H9 (cell line): ENCODE data around the gene CLEC12A. TPM values are rescaled to one million over a fixed set of nuclear protein-coding genes. Genes with fewer than 3 reads are reported as not detected.
A peak's percentile ranks its signal among the peaks of the same experiment; 100 is the strongest.

Experiments
- DNase-seq: peaks from one replicate; pipeline ENCODE4 v3.0.0-alpha.2; 2017
- H2AFZ ChIP-seq: one replicate; pipeline ENCODE4 v1.6.1; 2013; ENCODE audit warnings: mild to moderate bottlenecking, low read length, control low read depth, moderate library complexity
- H2AK5ac ChIP-seq: 2 replicates; pipeline ENCODE4 v1.6.1; 2013; ENCODE audit warnings: low read length, control low read depth, mixed read lengths; ENCODE audit not compliant: insufficient read length
- H2BK120ac ChIP-seq: one replicate; pipeline ENCODE4 v1.6.1; 2013; ENCODE audit warnings: low read depth, mild to moderate bottlenecking, low read length, control low read depth, inconsistent platforms; ENCODE audit not compliant: poor library complexity, severe bottlenecking
- H2BK12ac ChIP-seq: 2 replicates; pipeline ENCODE4 v1.6.1; 2013; ENCODE audit warnings: low read length, control low read depth, mixed read lengths, low read depth; ENCODE audit not compliant: insufficient read length
- H2BK15ac ChIP-seq: 2 replicates; pipeline ENCODE4 v1.6.1; 2013; ENCODE audit warnings: low read depth, low read length, control low read depth
- H2BK20ac ChIP-seq: one replicate; pipeline ENCODE4 v1.6.1; 2013; ENCODE audit warnings: low read depth, mild to moderate bottlenecking, low read length, control low read depth, inconsistent platforms; ENCODE audit not compliant: poor library complexity, severe bottlenecking
- H2BK5ac ChIP-seq: 2 replicates; pipeline ENCODE4 v1.6.1; 2013; ENCODE audit warnings: low read length, control low read depth, mixed read lengths; ENCODE audit not compliant: insufficient read length
- H3K14ac ChIP-seq: 2 replicates; pipeline ENCODE4 v1.6.1; 2013; ENCODE audit warnings: low read length, control low read depth; ENCODE audit not compliant: insufficient read depth
- H3K18ac ChIP-seq: 2 replicates; pipeline ENCODE4 v1.6.1; 2013; ENCODE audit warnings: low read depth, mild to moderate bottlenecking, mixed read lengths, low read length, control low read depth; ENCODE audit not compliant: insufficient read length
- H3K23ac ChIP-seq: 2 replicates; pipeline ENCODE4 v1.6.1; 2013; ENCODE audit warnings: low read length, control low read depth, mixed read lengths, low read depth; ENCODE audit not compliant: insufficient read length
- H3K23me2 ChIP-seq: 2 replicates; pipeline ENCODE4 v1.6.1; 2013; ENCODE audit warnings: low read depth, mild to moderate bottlenecking, mixed read lengths, low read length, control low read depth; ENCODE audit not compliant: insufficient read length, poor library complexity, severe bottlenecking
- H3K27ac ChIP-seq: 2 replicates; pipeline ENCODE4 v1.5.1; 2013; ENCODE audit warnings: low read length, control low read depth, mixed read lengths, low read depth; ENCODE audit not compliant: insufficient read length
- H3K27me3 ChIP-seq: 2 replicates; pipeline ENCODE4 v1.6.1; 2013; ENCODE audit warnings: low read length, control low read depth, inconsistent platforms; ENCODE audit not compliant: insufficient read depth
- H3K4ac ChIP-seq: 2 replicates; pipeline ENCODE4 v1.6.1; 2013; ENCODE audit warnings: low read depth, mild to moderate bottlenecking, control low read depth, inconsistent platforms, low read length, moderate library complexity
- H3K4me1 ChIP-seq: 2 replicates; pipeline ENCODE4 v1.6.1; 2013; ENCODE audit warnings: low read length, control low read depth, inconsistent platforms; ENCODE audit not compliant: insufficient read depth
- H3K4me2 ChIP-seq: 2 replicates; pipeline ENCODE4 v1.6.1; 2013; ENCODE audit warnings: low read length, control low read depth, mixed read lengths; ENCODE audit not compliant: insufficient read length, insufficient read depth
- H3K56ac ChIP-seq: 2 replicates; pipeline ENCODE4 v1.6.1; 2013; ENCODE audit warnings: low read depth, mild to moderate bottlenecking, mixed read lengths, low read length, control low read depth; ENCODE audit not compliant: insufficient read length
- H3K79me1 ChIP-seq: 2 replicates; pipeline ENCODE4 v1.6.1; 2013; ENCODE audit warnings: low read depth, mild to moderate bottlenecking, moderate library complexity, low read length, control low read depth, inconsistent platforms; ENCODE audit not compliant: insufficient read depth, poor library complexity, severe bottlenecking
- H3K79me2 ChIP-seq: 2 replicates; pipeline ENCODE4 v1.6.1; 2013; ENCODE audit warnings: low read length, control low read depth, inconsistent platforms; ENCODE audit not compliant: insufficient read depth
- H3K9ac ChIP-seq: 2 replicates; pipeline ENCODE4 v1.6.1; 2013; ENCODE audit warnings: low read length, control low read depth, mixed read lengths; ENCODE audit not compliant: insufficient read length; ENCODE audit errors: extremely low read depth
- H3K9me3 ChIP-seq: one replicate; pipeline ENCODE4 v1.6.1; 2013; ENCODE audit warnings: low read depth, low read length, inconsistent platforms; ENCODE audit not compliant: control insufficient read depth
- H3T11ph ChIP-seq: one replicate; pipeline ENCODE4 v1.6.1; 2013; ENCODE audit warnings: mild to moderate bottlenecking, low read length, control low read depth, inconsistent platforms
- H4K20me1 ChIP-seq: one replicate; pipeline ENCODE4 v1.6.1; 2013; ENCODE audit not compliant: control insufficient read depth, insufficient read length, insufficient read depth
- H4K5ac ChIP-seq: 2 replicates; pipeline ENCODE4 v1.6.1; 2013; ENCODE audit warnings: low read depth, mild to moderate bottlenecking, mixed read lengths, low read length, control low read depth; ENCODE audit not compliant: insufficient read length
- H4K8ac ChIP-seq: replicated peaks from 2 replicates; pipeline ENCODE4 v1.6.1; 2013; ENCODE audit warnings: low read length, control low read depth, mixed read lengths, low read depth; ENCODE audit not compliant: insufficient read length
- H4K91ac ChIP-seq: 2 replicates; pipeline ENCODE4 v1.6.1; 2013; ENCODE audit warnings: low read depth, mild to moderate bottlenecking, moderate library complexity, mixed read lengths, low read length, control low read depth; ENCODE audit not compliant: insufficient read length
- H3K27ac Mint-ChIP-seq, 3 experiments: 2 replicates in 2 of 3; 3 replicates in 1 of 3; pipeline ENCODE4 v1.8.0; 2020 to 2021; ENCODE audit warnings: mixed read lengths in 3 of 3, mild to moderate bottlenecking in 1 of 3, moderate library complexity in 1 of 3
- H3K27me3 Mint-ChIP-seq: 2 replicates; pipeline ENCODE4 v1.8.0; 2021; ENCODE audit warnings: low read depth, mild to moderate bottlenecking, moderate library complexity, mixed read lengths
- H3K36me3 Mint-ChIP-seq, 3 experiments: 2 replicates in 2 of 3; 3 replicates in 1 of 3; pipeline ENCODE4 v1.8.0; 2020 to 2021; ENCODE audit warnings: low read depth in 3 of 3, mixed read lengths in 3 of 3; ENCODE audit not compliant: insufficient read depth in 1 of 3
- H3K4me1 Mint-ChIP-seq, 2 experiments: 2 replicates each; pipeline ENCODE4 v1.8.0; 2020; ENCODE audit warnings: mixed read lengths in 2 of 2
- H3K4me3 Mint-ChIP-seq, 2 experiments: 2 replicates in 1 of 2; 3 replicates in 1 of 2; pipeline ENCODE4 v1.8.0; 2020 to 2021; ENCODE audit warnings: mild to moderate bottlenecking in 2 of 2, mixed read lengths in 2 of 2, moderate library complexity in 1 of 2
- H3K9me3 Mint-ChIP-seq, 2 experiments: 2 replicates in 1 of 2; 3 replicates in 1 of 2; pipeline ENCODE4 v1.8.0; 2020; ENCODE audit warnings: mild to moderate bottlenecking in 2 of 2, mixed read lengths in 2 of 2, moderate library complexity in 1 of 2
- CTCF ChIP-seq: fragments of 200-600 bp; sonication (generic); conservative IDR thresholded peaks from 3 replicates; pipeline ENCODE4 v1.8.0; 2021; ENCODE audit warnings: antibody characterized with exemption, mild to moderate bottlenecking
- WGBS: extraction: QIAGEN DNeasy Blood & Tissue Kit; methylation state at CpG from one replicate; pipeline ENCODE4 v1.1.7; 2013; ENCODE audit warnings: missing lambda C conversion rate, low lambda C conversion rate, mixed read lengths; ENCODE audit not compliant: insufficient read length; ENCODE audit errors: extremely low coverage; 5-methylcytosine and 5-hydroxymethylcytosine counted together
- total RNA-seq: library from RNA; stranded (reverse); gene quantifications from 2 replicates; pipeline ENCODE4 v1.2.1, GENCODE V29; 2021

Gene CLEC12A
- total RNA-seq, 1 experiment from 2014 or later: not detected

DNA sequence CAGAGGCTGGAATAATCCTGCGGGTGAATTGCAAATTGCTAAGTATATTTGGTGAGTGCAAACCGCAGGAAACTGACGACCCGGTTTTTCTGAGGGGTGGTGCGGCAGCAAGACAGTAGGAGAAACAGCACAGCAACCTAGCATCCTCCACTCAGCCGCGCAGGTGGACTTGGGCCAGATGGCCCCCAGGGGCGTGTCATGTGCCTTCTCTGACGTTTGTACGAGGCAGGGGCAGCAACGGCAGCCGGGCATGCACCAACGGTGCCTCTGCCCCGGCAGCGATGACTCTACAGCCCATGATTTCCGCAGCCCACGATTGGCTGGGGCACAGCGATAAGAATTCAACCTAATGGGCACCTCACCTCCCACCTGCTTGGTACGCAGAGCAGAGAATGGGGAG, 28.0 kb upstream of the CLEC12A start:
- no peak overlapping the region for H3K18ac ChIP-seq
- no peak overlapping the region for H2BK20ac ChIP-seq
- no peak overlapping the region for H3K23ac ChIP-seq
- H3T11ph ChIP-seq: no peak overlapping the region
- H2BK120ac ChIP-seq: no peak overlapping the region
- H3K9me3 ChIP-seq: no peaks in the 10 kb centered on the region
- H4K8ac ChIP-seq: no peak overlapping the region
- no peaks in the 10 kb centered on the region for H4K20me1 ChIP-seq
- H3K56ac ChIP-seq: no peak overlapping the region
- H3K23me2 ChIP-seq: no peaks in the 10 kb centered on the region
- H2BK5ac ChIP-seq: no peak overlapping the region
- no peak for TF ChIP-seq CTCF
- H3K27ac ChIP-seq: no peak overlapping the region
- H2BK12ac ChIP-seq: no peak overlapping the region
- no peaks in the 10 kb centered on the region for H3K79me2 ChIP-seq
- Mint-ChIP-seq H3K27me3 (no peaks in the 10 kb centered on the region), H3K36me3 (no peaks in the 10 kb centered on the region; a peak in 1 of 7 replicates), H3K27ac (peak overlapping the region in 1 of 3 experiments; percentile 32; a peak in 1 of 7 replicates), H3K9me3 (0 out of 5 replicates have a peak, but pooled peaks cover 0 to 1% of the 10 kb centered on the region in 2 experiments), H3K4me3 (no peak overlapping the region), H3K4me1 (peaks cover 3 to 5% of the 10 kb centered on the region in 2 experiments; a peak in 3 of 4 replicates)
- no peak overlapping the region for H4K5ac ChIP-seq
- H3K4ac ChIP-seq: no peak overlapping the region
- H3K4me1 ChIP-seq: no peaks in the 10 kb centered on the region
- no peak overlapping the region for H4K91ac ChIP-seq
- WGBS: no CpG with 5 or more reads among the region's 19 CpGs
- H3K9ac ChIP-seq: no peak overlapping the region
- H3K14ac ChIP-seq: no peak overlapping the region
- no peak overlapping the region for H3K4me2 ChIP-seq
- H2BK15ac ChIP-seq: no peak overlapping the region
- H2AFZ ChIP-seq: no peak overlapping the region
- no peaks in the 10 kb centered on the region for H3K79me1 ChIP-seq
- no peak overlapping the region for H2AK5ac ChIP-seq
- DNase-seq: peak; percentile 45
- no peaks in the 10 kb centered on the region for H3K27me3 ChIP-seq
